BJ (cell line): Measurements from ENCODE around the gene SS18L1. TPM values are rescaled to one million over a fixed set of nuclear protein-coding genes. Genes with fewer than 3 reads are reported as not detected.

Experiments
- CTCF ChIA-PET: fragments of 350-600 bp; formaldehyde crosslinking; extraction: SDS; loops from one replicate; lab custom pipeline; 2021; ENCODE audit warnings: antibody characterized with exemption, inconsistent platforms; lab: Yijun Ruan, JAX
- POLR2A ChIA-PET: fragments of 300-600 bp; sonication (Branson Sonifier 250); formaldehyde crosslinking; extraction: SDS; loops from one replicate; lab custom pipeline; 2021; ENCODE audit warnings: antibody characterized with exemption; lab: Charles Lee
- DNase-seq: peaks from one replicate; pipeline ENCODE4 v3.0.0-alpha.2; 2011; ENCODE audit warnings: low read depth
- H3K27me3 ChIP-seq: 2 replicates; pipeline ENCODE4 v1.6.0; 2011; ENCODE audit warnings: low read length; ENCODE audit not compliant: control insufficient read depth, insufficient read depth
- H3K36me3 ChIP-seq: 2 replicates; pipeline ENCODE4 v1.5.1; 2011; ENCODE audit warnings: low read length; ENCODE audit not compliant: control insufficient read depth, insufficient read depth
- H3K4me3 ChIP-seq: 2 replicates; pipeline ENCODE4 v1.5.1; 2011; ENCODE audit warnings: low read depth, mild to moderate bottlenecking, control low read depth, low read length
- polyA plus RNA-seq: library from polyadenylated mRNA; depleted of rRNA; stranded (reverse); fragments of >200 nt; gene quantifications from 2 replicates; pipeline ENCODE4 v1.2.3, GENCODE V29; 2011
- TF ChIP-seq, protein P1 (sequence below): IDR thresholded peaks from 2 replicates; pipeline ENCODE4 v1.5.1; 2011; ENCODE audit warnings: low read depth, mild to moderate bottlenecking, control low read depth, inconsistent platforms, low read length, moderate library complexity; ENCODE audit not compliant: insufficient read depth

The SS18L1 gene
- polyA plus RNA-seq, 1 experiment = 6.7 TPM

DNA sequence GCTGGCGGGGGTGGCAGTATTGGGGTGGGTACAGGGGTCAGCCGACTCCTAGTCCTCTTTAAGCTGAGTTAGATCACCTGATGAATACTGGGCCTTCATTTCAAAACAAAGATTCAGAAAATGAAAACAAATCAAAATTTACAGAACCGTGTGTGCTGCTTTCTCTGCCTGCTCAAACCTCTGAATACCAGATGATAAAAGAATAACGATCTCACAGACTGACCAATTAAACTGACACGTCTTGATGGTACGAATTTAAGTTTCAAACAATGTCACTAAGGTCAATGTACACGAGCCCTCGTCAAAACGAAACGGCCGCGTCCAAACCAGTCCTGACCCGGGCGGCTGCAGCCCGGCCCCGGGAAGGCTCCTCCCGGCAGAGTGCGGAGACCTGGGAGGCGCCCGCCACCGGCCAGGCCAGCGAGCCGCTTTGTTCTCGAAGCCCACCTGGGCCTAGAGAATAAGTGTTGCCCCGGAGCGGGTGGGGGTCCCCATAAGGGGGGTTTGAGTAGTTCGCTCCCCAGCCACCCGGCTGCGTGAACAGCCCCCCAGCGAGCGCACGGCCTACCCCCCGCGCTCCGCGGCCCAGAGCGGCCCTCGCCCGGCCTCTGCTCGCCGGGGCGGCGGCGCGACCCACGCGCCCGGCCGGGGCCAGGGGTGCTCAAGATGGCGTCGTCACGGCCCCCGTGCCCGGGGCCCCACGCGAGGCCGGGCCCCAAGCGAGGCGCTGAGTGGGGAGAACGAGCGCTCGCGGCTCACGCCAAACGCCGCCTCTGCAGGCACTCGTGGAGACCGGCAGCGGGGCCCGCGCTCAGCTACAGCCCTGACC, 1.1 kb upstream of the SS18L1 start:
- H3K4me3 ChIP-seq = peak overlapping the region; percentile 69
- CTCF ChIA-PET = interaction anchor here (1.3 to 3.2 kb wide), 4 partner anchors 10 to 131 kb away, joined by 3 to 12 read pairs (median 8); no protein-coding TSS in a partner anchor
- TF ChIP-seq, protein P1, sequence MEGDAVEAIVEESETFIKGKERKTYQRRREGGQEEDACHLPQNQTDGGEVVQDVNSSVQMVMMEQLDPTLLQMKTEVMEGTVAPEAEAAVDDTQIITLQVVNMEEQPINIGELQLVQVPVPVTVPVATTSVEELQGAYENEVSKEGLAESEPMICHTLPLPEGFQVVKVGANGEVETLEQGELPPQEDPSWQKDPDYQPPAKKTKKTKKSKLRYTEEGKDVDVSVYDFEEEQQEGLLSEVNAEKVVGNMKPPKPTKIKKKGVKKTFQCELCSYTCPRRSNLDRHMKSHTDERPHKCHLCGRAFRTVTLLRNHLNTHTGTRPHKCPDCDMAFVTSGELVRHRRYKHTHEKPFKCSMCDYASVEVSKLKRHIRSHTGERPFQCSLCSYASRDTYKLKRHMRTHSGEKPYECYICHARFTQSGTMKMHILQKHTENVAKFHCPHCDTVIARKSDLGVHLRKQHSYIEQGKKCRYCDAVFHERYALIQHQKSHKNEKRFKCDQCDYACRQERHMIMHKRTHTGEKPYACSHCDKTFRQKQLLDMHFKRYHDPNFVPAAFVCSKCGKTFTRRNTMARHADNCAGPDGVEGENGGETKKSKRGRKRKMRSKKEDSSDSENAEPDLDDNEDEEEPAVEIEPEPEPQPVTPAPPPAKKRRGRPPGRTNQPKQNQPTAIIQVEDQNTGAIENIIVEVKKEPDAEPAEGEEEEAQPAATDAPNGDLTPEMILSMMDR = no peak

DNA sequence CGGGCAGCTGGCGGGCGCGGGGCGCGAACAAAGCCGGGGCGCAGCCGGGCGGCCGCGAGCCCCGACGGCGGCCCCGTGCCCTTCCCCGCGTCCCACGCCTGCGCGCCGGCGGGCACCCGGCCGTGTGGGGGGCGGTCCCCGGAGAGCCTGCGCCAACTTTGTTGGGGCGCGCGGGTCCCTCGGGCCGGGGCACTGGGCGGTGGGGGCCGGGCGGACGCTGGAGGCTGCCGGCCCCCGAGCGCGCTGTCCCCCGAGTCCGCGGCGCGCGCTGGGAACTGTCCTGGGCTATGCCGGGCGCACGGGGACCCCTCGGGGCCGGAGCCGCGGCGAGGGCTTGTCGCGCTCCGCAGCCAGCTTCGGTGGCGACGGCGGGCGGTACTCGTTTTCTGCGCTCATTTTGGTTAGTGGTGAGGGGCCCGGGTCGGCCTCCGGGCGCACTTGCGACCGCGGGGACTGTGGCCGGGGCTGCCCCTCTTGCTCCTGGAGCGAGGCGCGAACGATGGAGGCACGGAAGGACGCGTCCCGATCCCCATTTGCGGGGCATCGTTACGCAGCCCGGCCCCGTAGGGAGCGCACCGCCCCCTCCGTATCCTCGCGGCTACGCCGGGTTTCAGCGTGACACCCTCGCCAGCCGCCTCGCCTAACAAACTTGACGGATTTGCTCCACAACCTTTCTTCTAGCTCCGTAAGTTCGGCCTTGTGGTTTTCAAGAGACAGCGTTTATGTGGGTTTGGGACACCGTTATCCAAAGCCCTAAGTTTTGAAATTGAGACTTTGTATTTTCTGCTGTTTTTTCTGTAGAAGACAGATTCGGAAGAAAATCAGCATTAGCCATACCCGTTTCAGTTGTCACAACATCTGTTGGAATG, 622 bp downstream of the SS18L1 start:
- POLR2A ChIA-PET = no interaction called here
- Histone ChIP-seq H3K36me3 (peaks cover 10% of the 10 kb centered on the region), H3K4me3 (peak overlapping the region; percentile 69), H3K27me3 (no peaks in the 10 kb centered on the region)
- no peak for DNase-seq
- CTCF ChIA-PET = interaction anchor here (0.6 to 1.3 kb wide), 3 partner anchors 11 to 15 kb away, joined by 3 to 4 read pairs (median 3); no protein-coding TSS in a partner anchor
- TF ChIP-seq, protein P1 = peak; percentile 19; the same call in 1 of the 2 replicates

More for the DNA sequence above, 1.1 kb upstream of the SS18L1 start:
- POLR2A ChIA-PET = no interaction called here
- Histone ChIP-seq H3K36me3 (peaks cover 22% of the 10 kb centered on the region), H3K27me3 (no peaks in the 10 kb centered on the region)
- DNase-seq = no peak

DNA sequence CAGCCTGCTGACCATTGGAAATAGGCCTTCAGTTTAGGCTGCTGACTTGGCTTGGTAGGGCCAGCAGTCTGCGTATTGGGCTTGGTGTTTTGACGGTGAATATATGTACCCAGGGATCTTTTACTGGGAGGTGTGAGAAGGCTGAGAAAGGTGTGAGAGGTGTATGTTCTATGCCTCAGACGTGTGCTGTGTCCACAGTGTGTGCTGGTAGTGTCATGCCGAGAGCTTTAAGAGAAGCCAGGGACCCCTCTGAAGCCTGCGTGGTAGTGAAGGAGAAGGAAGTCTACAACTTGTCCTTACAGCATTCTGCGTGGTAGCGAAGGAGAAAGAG, 2.1 kb downstream of the SS18L1 start:
- no peak for DNase-seq

DNA sequence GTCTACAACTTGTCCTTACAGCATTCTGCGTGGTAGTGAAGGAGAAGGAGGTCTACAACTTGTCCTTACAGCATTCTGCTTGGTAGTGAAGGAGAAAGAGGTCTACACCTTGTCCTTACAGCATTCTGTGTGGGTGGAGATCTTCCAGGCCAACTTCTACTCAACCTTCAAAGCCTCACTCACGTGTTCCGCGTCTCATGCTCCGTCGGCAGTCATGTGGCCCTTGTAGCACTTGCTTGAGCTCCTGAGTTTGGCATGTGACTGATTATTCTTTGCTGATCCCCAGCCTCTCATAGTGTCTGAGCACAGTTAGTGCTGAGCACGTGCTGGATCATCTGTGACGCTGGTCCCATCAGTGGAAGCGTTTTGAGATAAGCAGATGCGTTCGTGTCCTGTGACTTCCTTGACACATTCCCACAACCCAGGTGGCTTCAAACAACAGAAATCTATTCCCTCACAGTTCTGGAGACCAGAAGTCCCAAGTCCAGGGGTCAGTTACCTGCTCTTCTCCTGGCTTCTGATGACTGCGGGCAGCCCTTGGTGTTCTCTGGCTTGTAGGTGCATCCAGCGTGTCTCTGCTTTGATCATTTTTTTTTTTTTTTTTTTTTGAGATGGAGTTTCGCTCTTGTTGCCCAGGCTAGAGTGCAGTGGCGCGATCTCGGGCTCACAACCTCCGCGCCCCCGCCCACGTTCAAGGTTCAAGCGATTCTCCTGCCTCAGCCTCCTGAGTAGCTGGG, 2.6 kb downstream of the SS18L1 start:
- peaks cover 1% of the 10 kb centered on the region for H3K36me3 ChIP-seq
- ChIA-PET POLR2A (no interaction called here), CTCF (interaction anchor here (1.0 to 2.3 kb wide), 2 partner anchors 10 to 135 kb away, joined by 6 read pairs; no protein-coding TSS in a partner anchor)
- H3K27me3 ChIP-seq = no peaks in the 10 kb centered on the region
- no peak for DNase-seq
- H3K4me3 ChIP-seq = no peak overlapping the region
- TF ChIP-seq, protein P1 = no peak

More for the DNA sequence above, 2.1 kb downstream of the SS18L1 start:
- TF ChIP-seq, protein P1 = no peak
- CTCF ChIA-PET = interaction anchor here (0.6 to 2.3 kb wide), 3 partner anchors 10 to 134 kb away, joined by 3 to 6 read pairs (median 6); no protein-coding TSS in a partner anchor
- POLR2A ChIA-PET = no interaction called here
- Histone ChIP-seq H3K36me3 (peaks cover 2% of the 10 kb centered on the region; the same call in 1 of the 2 replicates), H3K4me3 (no peak overlapping the region), H3K27me3 (no peaks in the 10 kb centered on the region)
